ENCODE results near the gene SLC36A2.

SLC36A2 gene

DNA sequence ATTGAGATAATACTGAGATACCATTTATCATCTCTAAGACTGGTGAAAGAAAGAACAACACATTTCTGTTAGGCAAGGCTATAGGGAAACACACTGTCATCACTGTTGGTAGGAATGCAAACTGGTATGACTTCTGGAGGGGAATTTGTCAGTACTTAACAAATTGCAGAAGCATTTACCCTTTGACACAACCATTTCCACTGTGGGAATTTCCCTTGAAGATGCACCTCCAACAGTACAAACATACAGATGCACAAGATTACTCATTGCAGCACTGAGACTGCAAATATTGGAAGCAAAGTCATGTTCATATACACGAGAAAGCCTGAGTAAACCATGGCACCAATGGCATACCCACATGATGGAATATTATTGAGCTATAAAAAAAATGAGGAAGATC lies 76.8 kb downstream of the SLC36A2 start:
- H3K27ac ChIP-seq, result no peak overlapping the region
- TF ChIP-seq CTCF (conservative IDR thresholded peaks at IDR 0.05) (no peak), ZFX (IDR thresholded peaks at IDR 0.05) (no peak)

- TF ChIP-seq CTCF (conservative IDR thresholded peaks at IDR 0.05), result no peak
- no peak for TF ChIP-seq ZFX (IDR thresholded peaks at IDR 0.05)
- H3K27ac ChIP-seq, result no peak overlapping the region; the same call in 1 of the 2 replicates
Measured at GRCh38 chr5:151267491-151268260, 79.7 kb downstream of the SLC36A2 start.

Measured in C4-2B (cell line).